AG04450 (cell line): ENCODE measurements around the gene RABGAP1L. TPM values are rescaled to one million over a fixed set of nuclear protein-coding genes. Genes with fewer than 3 reads are reported as not detected.

ENCODE experiments used
- CTCF ChIA-PET: fragments of 300-600, 350-600 bp; formaldehyde crosslinking; extraction: SDS; loops from one replicate; lab custom pipeline; 2022; ENCODE audit warnings: antibody characterized with exemption, inconsistent platforms; lab: Charles Lee
- POLR2A ChIA-PET: fragments of 350-600 bp; formaldehyde crosslinking; extraction: SDS; loops from one replicate; lab custom pipeline; 2021; ENCODE audit warnings: antibody characterized with exemption, inconsistent platforms; lab: Yijun Ruan, JAX
- DNase-seq: peaks from one replicate; pipeline ENCODE4 v3.0.0-alpha.2; 2011; ENCODE audit warnings: low read depth, low spot score
- H3K27ac ChIP-seq: one replicate; pipeline ENCODE4 v1.5.1; 2012; ENCODE audit warnings: low read depth, low read length, control low read depth
- H3K27me3 ChIP-seq: one replicate; pipeline ENCODE4 v1.6.0; 2012; ENCODE audit warnings: low read length; ENCODE audit not compliant: control insufficient read depth, insufficient read depth
- H3K4me3 ChIP-seq: 2 replicates; pipeline ENCODE4 v1.5.1; 2011; ENCODE audit warnings: mild to moderate bottlenecking, low read depth, low read length, control low read depth
- H3K9me3 ChIP-seq: 2 replicates; pipeline ENCODE4 v1.5.1; 2012; ENCODE audit warnings: low read length; ENCODE audit not compliant: control insufficient read depth, insufficient read depth
- CTCF ChIP-seq: IDR thresholded peaks from 2 replicates; pipeline ENCODE4 v1.5.1; 2011; ENCODE audit warnings: low read depth, low read length, control low read depth, inconsistent platforms
- polyA plus RNA-seq: library from polyadenylated mRNA; depleted of rRNA; stranded (reverse); fragments of >200 nt; gene quantifications from 2 replicates; pipeline ENCODE4 v1.2.3, GENCODE V29; 2011

The RABGAP1L gene
- polyA plus RNA-seq, 1 experiment: 21.2 TPM

GRCh38 chr1:174902531-174903099 lies 743.3 kb downstream of the RABGAP1L start:
- TF ChIP-seq CTCF: no peak
- DNase-seq: no peak
- H3K27me3 ChIP-seq: no peaks in the 10 kb centered on the region
- no peaks in the 10 kb centered on the region for H3K9me3 ChIP-seq
- no peak overlapping the region for H3K4me3 ChIP-seq
- CTCF ChIA-PET: interaction anchor here (0.6 to 1.6 kb wide), 2 partner anchors 14 to 16 kb away, joined by 3 to 4 read pairs; no protein-coding TSS in a partner anchor
- no peak overlapping the region for H3K27ac ChIP-seq
- POLR2A ChIA-PET: no interaction called here

- Histone ChIP-seq H3K27ac (no peak overlapping the region), H3K9me3 (no peaks in the 10 kb centered on the region), H3K27me3 (no peaks in the 10 kb centered on the region), H3K4me3 (no peak overlapping the region)
- ChIA-PET POLR2A (no interaction called here), CTCF (no interaction called here)
- TF ChIP-seq CTCF: no peak
- DNase-seq: no peak
These were observed 752.3 kb downstream of the RABGAP1L start for GRCh38 chr1:174911606-174912005.

- Histone ChIP-seq H3K27me3 (no peaks in the 10 kb centered on the region), H3K27ac (no peak overlapping the region), H3K4me3 (no peak overlapping the region), H3K9me3 (no peaks in the 10 kb centered on the region)
- ChIA-PET CTCF (interaction anchor here (0.7 kb wide), 1 partner anchor 219 kb away, joined by 3 read pairs; no protein-coding TSS in a partner anchor), POLR2A (no interaction called here)
- no peak for DNase-seq
- TF ChIP-seq CTCF: no peak
These were observed 752.9 kb downstream of the RABGAP1L start for GRCh38 chr1:174912264-174912663.

- no peak overlapping the region for H3K27ac ChIP-seq
- H3K9me3 ChIP-seq: no peaks in the 10 kb centered on the region
- CTCF ChIA-PET: no interaction called here
- no peaks in the 10 kb centered on the region for H3K27me3 ChIP-seq
- no peak overlapping the region for H3K4me3 ChIP-seq
- DNase-seq: no peak
- POLR2A ChIA-PET: no interaction called here
- TF ChIP-seq CTCF: no peak
These were observed 754.0 kb downstream of the RABGAP1L start for GRCh38 chr1:174913225-174913903.

- POLR2A ChIA-PET: no interaction called here
- no peaks in the 10 kb centered on the region for H3K27me3 ChIP-seq
- no peak overlapping the region for H3K27ac ChIP-seq
- H3K9me3 ChIP-seq: no peaks in the 10 kb centered on the region
- no peak overlapping the region for H3K4me3 ChIP-seq
- no peak for TF ChIP-seq CTCF
- DNase-seq: no peak
- CTCF ChIA-PET: no interaction called here
These were observed 755.7 kb downstream of the RABGAP1L start for GRCh38 chr1:174914991-174915390.
